NT2/D1 (cell line): ENCODE results near the gene MRPL18.

Experiments
- YY1 ChIP-seq: IDR thresholded peaks from 2 replicates; pipeline ENCODE4 v1.6.1; 2011; ENCODE audit not compliant: insufficient read length, insufficient read depth
- ZNF274 ChIP-seq: IDR thresholded peaks from 2 replicates; pipeline ENCODE4 v1.6.1; 2011; ENCODE audit warnings: mild to moderate bottlenecking, low read depth, low read length

DNA sequence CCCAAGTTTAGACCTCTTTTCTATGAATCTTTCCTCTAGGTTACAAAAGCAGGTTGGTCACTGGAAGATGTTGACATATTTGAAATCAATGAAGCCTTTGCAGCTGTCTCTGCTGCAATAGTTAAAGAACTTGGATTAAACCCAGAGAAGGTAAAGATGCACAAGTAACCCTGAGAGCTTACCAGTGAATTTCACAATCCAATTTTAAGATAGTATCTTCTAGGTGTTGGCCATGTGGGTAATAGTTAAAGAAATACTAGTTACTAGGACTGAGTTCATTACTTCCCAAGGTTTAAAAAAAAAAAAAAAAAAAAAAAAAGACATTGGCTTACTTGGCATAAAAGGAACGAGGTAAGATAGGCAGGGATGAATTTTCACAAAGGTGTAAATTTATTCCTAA is 12.1 kb upstream of the MRPL18 start:
- TF ChIP-seq ZNF274 (no peak), YY1 (no peak)
